ENCODE data around the gene SLC43A2.
"Not testable (repeated sequence)": the region's sequence is repeated elsewhere in the genome, so short reads cannot be mapped to it uniquely, and the experiment has no call there.

GRCh38 chr17:1572646-1573045 lies 56.0 kb downstream of the SLC43A2 start:
- not testable (repeated sequence) for TF ChIP-seq CTCF, POLR2A (IDR thresholded peaks at IDR 0.05)

Data from body of pancreas (tissue), 4 donors.